ENCODE data around the gene TOX2. TPM values are rescaled to one million over a fixed set of nuclear protein-coding genes. Genes with fewer than 3 reads are reported as not detected.

TOX2 gene
- total RNA-seq, 1 experiment from 2014 or later = 25.4 TPM

DNA sequence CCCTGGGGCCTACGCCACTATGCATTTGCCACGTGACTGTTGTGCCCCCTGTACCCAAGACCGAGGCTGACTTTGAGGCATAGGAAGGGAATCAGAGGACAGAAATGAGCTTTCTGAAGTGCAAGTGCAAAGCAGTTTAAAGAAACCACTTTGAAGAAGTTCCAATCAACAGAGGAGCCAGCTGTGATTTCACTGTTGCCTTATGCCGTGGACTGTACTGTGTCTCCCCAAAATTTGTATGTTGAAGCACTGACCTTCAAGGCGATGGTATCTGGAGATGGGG, 161.2 kb downstream of the TOX2 start:
- no peak for DNase-seq (ENCODE audit: low read depth)

DNA sequence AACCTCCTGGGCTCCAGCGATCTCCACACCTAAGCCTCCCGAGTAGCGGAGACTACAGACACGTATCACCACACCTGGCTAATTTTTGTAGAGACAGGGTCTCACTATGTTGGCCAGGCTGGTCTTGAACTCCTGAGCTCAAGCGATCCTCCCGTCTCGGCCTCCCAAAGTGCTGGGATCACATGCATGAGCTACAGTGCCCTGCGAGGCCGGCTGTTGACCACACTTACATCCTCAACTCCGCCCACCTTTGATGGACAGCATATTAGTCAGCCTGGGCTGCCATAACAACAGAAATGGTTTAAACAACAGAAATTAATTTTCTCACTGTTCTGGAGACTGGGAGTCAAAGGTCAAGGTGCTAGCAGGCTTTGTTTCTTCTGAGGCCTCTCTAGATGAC, 164.6 kb downstream of the TOX2 start:
- peak; percentile 79 for DNase-seq (ENCODE audit: low read depth)

DNA sequence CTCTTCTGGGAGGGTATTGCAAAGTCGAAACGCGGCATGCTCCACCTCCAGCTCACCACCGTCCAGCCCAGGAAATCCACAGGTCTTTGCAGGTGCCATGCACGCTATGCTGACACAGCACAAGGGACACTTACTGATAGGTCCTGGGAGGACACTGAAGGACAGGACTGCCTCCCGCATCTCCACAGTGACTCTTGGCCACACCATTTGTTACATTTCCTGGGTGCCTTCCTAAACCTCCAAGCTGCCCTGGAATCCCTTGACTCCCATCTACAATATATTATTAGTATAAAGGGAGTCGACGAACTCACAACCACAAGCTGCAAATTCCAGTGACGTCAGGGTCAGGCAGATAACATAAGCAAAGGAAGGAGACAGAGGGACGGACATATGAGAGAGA, 165.4 kb downstream of the TOX2 start:
- peak; percentile 76 for DNase-seq (ENCODE audit: low read depth)

DNA sequence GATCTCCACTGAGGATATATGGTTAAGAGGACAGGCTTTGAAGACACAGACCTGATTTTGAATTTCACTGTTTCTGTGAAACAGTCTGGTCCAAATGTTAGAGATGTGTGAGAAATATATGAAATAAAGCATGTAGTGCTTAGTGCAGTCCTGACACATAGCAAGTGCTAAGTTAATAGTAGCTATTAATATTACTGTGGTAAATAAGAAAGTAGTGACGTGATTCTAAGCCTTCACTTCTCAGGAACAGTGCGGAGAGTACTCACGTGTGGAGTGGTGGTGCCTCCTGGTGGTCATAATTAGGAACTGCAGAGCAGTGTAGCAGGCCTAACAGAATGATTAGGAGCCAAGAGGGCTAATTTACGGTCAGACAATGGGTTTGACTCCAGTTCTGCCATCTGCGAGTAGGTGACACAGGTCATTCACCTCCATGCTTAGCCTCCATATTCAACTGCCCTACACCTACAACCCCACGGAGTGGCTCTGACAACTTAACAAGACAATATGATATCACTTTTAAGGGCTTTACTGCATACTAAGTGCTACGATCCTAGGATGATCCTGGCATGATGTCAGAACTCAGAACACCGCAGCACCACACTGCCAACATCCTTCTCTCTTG, 166.1 kb downstream of the TOX2 start:
- peak; percentile 83 for DNase-seq (ENCODE audit: low read depth)

DNA sequence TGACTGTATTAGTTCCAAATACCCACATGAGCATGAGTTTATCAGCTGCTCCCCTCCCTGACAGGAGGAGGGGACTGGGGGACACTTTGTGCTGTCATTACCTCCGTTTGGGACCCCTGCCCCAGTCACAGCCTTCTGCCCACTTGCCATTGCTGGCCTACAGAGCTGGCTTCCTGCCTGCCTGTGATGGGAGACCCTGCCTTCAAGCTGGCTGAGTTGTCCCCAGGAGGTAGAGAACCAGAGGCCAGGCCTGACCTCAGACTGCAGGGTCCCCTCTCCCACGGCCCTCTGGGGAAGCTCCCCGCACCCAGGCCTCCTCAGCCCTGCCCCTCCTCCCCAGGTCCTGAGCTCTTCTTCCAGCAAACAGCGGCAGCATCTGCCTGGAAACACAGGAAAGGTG, 166.8 kb downstream of the TOX2 start:
- DNase-seq (ENCODE audit: low read depth) = no peak

DNA sequence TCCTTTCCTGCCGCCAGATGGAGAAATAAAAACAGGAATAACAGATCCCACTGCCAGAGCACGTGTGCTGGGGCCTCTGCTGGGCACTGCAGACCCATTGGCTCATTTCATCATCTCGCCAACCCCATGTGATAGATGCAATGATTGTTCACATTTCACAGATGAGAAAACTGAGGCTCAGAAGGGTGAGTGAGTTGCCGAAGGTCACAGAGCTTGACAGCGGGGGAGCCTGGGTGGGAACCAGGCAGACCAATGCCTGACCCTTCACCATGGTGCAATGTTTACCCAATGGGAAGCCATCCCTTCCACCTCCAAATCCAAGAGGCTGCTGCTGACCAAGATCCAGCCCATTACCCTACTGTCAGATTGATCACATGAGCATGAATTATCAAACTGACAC, 167.2 kb downstream of the TOX2 start:
- no peak for DNase-seq (ENCODE audit: low read depth)

DNA sequence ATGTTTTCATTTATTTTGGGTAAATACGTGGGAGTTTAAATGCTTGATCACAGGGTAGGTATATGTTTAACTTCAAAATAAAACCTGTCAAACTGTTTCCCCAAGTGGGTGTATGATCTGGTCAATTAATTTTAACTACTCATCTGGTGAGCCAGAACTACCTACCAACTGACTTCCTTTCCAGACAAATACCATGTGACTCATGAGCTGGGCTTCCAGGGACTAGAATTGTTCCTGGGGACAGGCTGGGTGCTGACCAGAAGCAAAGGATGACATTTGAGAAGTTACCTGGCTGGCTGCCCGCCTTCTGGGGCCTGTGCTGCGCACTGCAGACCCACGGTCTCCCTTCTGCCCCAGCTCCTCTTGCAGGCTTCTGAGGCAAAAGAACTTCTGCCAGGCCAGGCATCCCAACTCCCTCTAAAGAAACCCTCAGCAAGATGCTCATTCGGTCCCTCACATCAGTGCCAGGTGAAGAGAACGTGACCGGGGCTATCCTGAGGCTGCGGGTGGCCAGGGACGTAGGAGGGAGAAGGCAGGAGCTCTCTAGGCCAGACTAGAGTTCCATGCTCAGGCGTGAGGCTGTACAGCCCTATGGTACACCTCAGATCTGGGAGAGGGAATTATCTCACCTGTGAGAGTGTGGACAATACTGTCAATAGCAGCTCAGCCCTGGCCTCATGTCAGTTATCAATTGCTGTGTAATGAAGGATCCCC, 168.7 kb downstream of the TOX2 start:
- peak; percentile 93 for DNase-seq (ENCODE audit: low read depth)

DNA sequence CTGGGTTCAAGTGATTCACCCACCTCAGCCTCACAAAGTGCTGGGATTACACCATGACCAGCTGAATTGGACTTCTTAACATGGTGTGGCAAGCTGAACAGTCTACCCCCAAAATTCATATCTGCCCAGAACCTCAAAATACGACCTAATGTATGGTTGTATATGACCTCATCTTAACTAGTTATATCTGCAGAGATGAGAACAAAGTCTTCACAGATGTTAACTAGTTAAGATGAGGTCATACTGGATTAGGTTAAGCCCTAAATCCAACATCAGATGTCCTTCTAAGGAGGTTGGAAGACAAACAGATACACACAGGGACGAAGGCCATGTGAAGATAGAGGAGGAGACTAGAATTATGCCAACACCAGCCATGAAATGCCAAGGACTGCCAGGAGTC, 169.8 kb downstream of the TOX2 start:
- DNase-seq (ENCODE audit: low read depth) = no peak

DNA sequence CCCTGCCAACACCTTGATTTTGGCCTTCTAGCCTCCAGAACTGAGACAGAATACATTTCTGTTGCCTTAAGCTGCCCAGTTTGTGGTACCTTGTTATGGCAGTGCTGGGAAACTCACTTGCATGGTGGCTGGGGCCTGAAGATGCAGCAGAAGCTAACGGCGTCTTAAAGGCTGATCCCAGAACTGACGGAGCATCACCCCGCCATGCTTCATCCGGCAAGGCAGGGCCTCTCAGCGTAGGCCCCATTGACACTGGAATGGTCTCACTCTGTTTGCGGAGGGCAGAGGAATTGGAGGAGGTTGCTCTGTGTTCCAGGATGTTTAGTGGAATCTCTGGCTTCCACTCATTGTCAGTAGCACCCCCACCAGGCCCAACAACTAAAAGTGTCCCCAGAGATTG, 170.2 kb downstream of the TOX2 start:
- no peak for DNase-seq (ENCODE audit: low read depth)

DNA sequence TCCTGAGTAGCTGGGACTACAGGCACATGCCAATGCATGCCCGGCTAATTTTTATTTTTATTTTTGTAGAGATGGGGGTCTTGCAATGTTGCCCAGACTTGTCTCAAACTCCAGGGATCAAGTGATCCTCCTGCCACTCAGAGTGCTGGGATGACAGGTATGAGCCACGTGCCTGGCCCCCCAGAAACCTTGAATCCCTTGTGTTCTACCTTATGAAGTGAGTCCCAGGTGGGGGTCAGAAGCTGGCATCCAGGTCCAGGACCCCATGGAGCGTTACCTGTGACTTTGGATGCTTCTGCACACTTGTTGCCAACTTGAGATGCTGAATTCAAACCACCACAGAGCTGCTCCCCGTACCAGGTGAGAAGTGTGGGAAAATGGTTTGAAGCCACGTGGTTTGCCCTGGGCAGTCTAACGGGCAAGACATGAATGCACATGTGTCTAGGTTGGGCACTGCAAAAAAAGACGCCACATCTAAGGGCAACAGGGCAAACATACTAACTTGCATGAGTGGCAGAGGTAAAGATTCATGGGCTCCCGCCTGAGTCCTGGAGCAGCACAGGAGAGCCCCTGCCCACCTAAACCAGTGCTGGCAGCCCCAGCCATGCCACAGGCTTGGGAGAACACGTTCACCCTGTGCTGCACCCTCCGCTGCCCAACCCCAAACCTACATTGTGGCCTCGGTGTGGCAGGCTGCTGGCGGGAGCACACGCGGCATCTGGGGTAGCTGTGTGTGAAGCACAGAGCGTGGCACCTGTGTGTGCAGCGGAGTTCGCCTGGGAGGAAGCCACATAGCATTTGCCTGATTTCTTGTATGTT, 171.2 kb downstream of the TOX2 start:
- DNase-seq (ENCODE audit: low read depth) = no peak

DNA sequence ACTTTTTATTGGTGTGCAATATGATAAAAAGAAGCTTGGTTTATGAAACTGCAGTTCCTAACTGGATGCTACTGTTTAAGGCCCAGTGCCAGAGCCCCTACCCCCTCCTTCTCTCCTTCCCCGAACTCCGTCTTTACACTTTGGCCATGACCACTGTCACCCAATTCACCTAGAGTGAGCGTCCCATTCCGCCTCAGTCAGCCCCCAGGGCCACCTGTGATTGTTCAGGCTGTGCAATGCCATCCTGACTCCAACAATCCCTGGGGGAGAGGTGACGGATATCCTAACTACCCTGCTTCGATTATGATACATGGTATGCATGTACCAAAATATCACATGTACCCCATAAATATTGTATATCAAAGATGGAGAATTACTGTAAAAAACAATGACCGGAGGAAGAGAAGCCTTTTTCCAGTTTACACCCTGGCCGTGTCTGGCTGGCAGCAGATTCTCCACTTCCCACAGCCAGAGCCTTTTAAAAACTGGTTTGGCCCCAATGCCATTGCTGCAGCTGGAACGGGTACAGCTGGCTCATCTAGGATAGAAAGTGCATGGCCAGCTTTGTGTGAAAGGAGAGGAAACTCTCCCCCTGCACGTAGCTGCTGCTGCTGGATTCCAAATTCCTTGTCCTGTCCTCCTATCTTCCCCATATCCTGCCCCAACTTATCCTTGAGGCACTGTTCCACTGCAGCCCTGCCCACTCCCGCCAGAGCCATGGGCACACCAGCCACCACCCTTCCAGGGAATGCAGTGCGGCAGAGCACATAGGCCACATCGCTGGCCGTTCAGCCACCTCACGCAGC, 172.6 kb downstream of the TOX2 start:
- DNase-seq (ENCODE audit: low read depth) = no peak

DNA sequence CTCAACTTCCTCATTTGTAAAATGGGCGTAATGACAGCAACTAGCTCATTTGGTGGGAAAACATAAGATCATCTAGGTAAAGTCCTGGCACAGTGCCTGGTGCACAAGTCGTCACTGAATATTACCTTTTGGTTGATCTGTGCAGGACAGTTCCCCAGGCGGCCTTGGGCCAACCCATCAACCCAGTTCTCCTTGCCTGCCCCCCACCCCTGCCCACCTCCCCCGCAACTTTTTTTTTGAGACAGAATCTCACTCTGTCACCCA, 173.1 kb downstream of the TOX2 start:
- no peak for DNase-seq (ENCODE audit: low read depth)

DNA sequence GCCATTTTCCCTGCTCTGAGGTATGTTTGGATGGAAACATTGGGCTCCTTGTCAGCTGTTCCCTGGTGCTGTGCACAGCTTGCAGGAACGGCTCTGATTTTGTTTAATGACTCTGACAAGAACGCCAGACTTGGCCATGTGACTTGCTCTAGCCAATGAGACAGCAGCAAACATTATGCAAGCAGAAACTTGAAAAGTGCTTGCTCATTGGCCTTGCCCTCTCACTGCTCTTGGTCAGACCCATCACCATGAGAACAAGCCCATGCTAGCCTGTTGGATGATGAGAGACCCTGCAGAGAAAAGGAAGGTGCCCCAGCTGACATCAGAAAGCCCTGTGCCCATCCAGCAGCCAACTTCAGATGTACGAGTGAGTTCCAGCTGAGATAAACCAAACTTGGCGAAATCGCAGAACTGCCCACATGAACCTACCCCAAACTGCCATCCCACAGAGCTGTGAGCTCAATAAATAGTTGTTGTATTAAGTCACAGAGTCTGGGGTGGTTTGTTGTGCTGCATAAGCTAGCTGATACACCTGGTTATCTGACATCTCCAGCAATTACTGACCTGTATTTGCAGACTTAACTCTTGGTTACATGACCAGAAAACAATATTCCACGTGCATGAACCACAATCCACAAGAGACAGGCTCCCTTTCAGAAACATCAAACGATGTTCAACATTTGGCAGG, 175.5 kb downstream of the TOX2 start:
- DNase-seq (ENCODE audit: low read depth) = peak; percentile 91

DNA sequence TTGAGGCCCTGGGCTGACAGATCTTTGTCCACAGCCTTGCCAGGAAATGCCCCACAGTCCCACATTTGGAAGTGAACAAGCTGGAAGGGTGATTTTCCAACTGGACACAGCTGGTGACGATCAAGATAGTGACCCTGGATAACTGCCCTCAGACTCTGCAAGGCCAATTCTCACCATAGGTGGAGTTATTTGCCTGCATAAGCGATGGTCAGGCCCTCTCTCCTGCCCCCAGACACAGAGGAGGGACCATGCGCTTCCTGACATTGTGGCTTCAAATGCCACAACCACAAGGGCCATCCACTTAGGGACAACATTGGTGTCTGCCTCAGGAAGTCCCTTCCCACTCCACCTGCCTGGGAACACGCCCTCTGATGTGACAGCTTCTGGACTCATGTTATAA, 176.4 kb downstream of the TOX2 start:
- peak; percentile 66 for DNase-seq (ENCODE audit: low read depth)

DNA sequence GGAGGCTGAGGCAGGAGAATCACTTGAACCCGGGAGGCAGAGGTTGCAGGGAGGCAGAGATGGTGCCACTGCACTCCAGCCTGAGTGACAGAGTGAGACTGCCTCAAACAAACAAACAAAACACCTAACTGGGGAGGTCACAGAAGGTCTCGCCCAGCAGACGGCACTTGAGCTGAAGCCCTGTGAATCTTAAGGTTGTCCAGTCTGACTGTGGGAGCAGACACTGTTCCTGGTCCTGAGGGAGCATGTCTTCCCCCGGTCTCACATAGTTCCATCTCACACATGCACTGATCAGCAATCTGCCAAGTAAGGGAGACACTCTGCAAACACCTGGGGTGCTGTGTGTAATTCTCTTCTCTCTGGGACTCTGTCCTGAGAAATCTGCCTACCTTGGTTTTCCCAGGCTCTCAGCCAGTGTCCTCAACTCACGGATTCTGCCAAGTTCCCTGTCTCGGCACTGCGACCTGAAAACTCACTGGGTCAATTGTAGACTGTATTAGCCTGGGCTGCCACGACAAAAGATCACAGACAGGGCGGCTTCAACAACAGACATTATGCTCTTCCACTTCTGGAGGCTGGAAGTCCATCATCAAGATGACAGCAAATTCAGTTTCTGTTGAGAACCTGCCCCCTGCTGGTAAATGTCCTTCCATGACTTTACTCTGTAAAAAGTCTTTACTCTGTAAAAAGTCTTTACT, 178.0 kb downstream of the TOX2 start:
- peak; percentile 77 for DNase-seq (ENCODE audit: low read depth)

DNA sequence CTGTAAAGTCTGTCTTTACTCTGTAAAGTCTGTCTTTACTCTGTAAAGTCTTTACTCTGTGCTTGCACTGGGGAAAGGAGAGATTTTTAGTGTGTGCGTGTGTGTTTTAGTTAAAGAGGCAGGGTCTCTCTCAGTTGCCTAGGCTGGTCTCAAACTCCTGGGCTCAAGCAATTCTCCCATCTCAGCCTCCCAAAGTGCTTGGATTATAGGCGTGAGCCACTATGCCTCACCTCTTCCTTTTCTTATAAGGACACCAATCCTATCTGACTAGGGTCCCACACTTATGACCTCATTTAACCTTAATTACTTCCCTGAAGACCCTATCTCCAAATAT, 178.6 kb downstream of the TOX2 start:
- DNase-seq (ENCODE audit: low read depth) = no peak

DNA sequence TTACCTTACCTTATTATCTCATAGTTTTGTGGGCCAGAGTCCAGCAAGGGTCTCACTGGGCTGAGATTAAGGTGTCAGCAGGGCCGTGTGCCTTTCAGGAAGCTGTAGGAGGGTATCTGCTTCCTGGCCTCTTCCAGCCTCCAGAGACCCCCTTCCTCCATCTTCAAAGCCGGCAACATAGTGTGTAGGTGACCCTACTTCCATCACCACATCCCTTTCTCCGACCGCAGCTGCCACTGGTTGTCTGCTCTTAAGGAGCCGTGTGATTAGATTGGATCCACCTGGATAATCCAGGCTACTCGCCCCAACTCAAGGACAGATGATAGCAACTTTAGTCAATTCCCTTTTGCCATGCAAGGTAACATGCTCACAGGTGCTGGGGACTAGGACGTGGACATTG, 181.2 kb downstream of the TOX2 start:
- no peak for DNase-seq (ENCODE audit: low read depth)

DNA sequence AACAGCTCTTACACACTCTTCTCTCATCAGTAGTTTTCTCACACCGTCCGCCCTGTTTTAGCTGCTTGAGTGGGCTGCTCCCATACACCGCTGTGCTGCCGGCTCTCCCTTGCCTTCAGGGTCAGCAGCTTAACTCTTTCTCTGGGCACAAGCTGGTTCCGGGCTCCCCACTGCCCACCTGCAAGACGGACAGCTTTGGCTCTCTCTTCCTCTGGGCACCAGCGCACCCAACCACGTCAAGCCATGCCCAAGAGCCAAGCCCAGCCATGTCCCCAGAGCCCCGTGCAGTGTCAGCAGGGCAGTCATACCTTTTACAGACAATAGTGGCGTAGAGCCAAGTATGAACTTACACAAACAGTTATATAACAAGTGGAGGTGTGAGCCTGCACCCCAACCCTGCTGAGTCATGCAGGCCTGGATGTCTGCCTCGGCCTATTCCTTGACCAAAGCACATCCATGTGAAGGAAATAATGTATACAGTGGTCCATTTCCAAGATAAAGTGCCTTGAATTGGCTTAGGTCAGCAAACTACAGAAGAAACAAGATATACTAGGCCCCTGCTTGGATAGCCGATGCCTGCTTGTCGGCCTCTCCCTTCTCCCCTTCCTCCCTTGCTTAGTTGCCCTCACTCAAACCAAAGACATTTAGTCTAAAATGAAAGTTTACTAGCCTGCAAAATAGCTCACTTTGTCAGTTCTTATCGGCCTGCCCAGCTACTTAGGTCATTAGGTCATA, 183.0 kb downstream of the TOX2 start:
- peak; percentile 69 for DNase-seq (ENCODE audit: low read depth)

DNA sequence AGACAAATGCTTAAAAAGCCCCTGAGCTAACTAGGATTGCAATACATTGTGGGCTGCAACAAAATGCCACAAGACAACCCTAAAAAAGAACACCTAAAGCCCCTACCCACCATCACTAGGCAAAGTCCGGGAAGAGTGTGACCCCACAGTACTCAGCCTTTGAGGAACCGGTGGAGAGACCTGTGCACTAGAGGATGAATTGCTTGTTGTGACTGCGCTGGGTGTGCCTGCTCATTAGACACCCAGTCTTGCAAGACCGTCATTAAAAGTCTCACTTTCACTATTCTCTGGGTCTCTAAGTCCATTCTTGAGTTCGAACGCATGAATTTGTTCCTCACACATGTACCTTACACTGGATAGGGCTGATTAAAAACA, 183.6 kb downstream of the TOX2 start:
- no peak for DNase-seq (ENCODE audit: low read depth)

DNA sequence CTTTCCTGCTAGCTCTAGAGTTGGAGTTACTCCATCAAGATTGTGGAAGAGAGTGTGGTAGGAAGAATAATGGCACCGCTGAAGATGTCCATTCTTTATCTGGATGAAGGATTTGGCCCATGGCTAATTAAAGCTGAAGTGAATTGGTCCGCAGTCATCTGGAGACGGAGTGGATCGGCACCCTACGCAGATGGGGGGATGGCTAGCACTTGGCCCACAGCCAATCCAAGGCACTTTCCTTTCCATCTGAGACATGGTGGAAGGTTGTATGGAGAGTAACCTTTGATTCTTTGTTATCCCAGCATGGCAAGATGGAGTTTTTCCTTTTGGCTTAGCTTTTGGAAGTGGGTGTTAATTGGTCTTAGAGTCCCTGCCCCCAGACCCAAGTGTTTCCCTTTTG, 184.0 kb downstream of the TOX2 start:
- DNase-seq (ENCODE audit: low read depth) = no peak

DNA sequence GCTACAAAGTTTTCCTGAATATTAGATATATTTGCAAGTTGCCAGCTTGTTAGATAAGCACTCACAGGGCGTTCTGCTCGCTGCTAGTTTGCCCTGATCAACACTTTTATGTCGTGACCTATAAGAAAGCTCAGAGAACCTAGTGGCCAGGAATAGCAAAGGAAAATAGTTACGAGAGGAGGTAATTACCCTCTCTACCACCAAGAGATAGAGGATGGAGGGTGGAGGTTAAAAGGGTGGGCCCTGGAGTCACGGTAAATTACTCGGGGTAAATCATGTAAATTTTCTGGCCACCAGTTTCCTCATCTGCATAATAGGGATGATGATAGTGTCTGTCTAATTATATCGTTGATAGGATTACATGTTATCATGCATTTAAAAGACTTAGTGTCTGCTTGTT, 185.2 kb downstream of the TOX2 start:
- DNase-seq (ENCODE audit: low read depth) = no peak

Data from RPMI7951 (cell line).